Osteoblast (primary cell): Measurements from ENCODE around the gene ESYT2. TPM values are rescaled to one million over a fixed set of nuclear protein-coding genes. Genes with fewer than 3 reads are reported as not detected.

Source experiments
- DNase-seq: peaks from one replicate; pipeline ENCODE4 v3.0.0; 2011; ENCODE audit warnings: low spot score, mixed read lengths; ENCODE audit not compliant: insufficient read length; ENCODE audit errors: missing footprints
- H2AFZ ChIP-seq: 2 replicates; pipeline ENCODE4 v1.6.0; 2011; ENCODE audit warnings: mild to moderate bottlenecking, low read length
- H3K27ac ChIP-seq: 2 replicates; pipeline ENCODE4 v1.5.1; 2011; ENCODE audit warnings: mild to moderate bottlenecking, low read depth, low read length, moderate library complexity
- H3K27me3 ChIP-seq: 2 replicates; pipeline ENCODE4 v1.6.0; 2012; ENCODE audit warnings: mild to moderate bottlenecking, control low read depth, inconsistent platforms, low read length, moderate library complexity; ENCODE audit not compliant: insufficient read depth
- H3K36me3 ChIP-seq: 2 replicates; pipeline ENCODE4 v1.5.1; 2011; ENCODE audit warnings: mild to moderate bottlenecking, low read length, control low read depth, moderate library complexity; ENCODE audit not compliant: insufficient read depth
- H3K4me1 ChIP-seq: 2 replicates; pipeline ENCODE4 v1.5.1; 2011; ENCODE audit warnings: mild to moderate bottlenecking, low read length, control low read depth, moderate library complexity; ENCODE audit not compliant: insufficient read depth
- H3K4me2 ChIP-seq: 2 replicates; pipeline ENCODE4 v1.6.0; 2011; ENCODE audit warnings: mild to moderate bottlenecking, low read length; ENCODE audit not compliant: insufficient read depth
- H3K4me3 ChIP-seq: fragments of 200-600 bp; sonication (generic); 3 replicates; pipeline ENCODE4 v1.5.1; 2012; ENCODE audit warnings: mild to moderate bottlenecking, low read length, inconsistent platforms; ENCODE audit not compliant: insufficient read depth
- H3K79me2 ChIP-seq: 2 replicates; pipeline ENCODE4 v1.6.0; 2012; ENCODE audit warnings: mild to moderate bottlenecking, low read length, control low read depth, inconsistent platforms; ENCODE audit not compliant: insufficient read depth
- H3K9me3 ChIP-seq: 2 replicates; pipeline ENCODE4 v1.5.1; 2011; ENCODE audit warnings: low read depth, low read length, control low read depth
- H4K20me1 ChIP-seq: 2 replicates; pipeline ENCODE4 v1.6.0; 2012; ENCODE audit warnings: mild to moderate bottlenecking, low read length, control low read depth; ENCODE audit not compliant: insufficient read depth
- CTCF ChIP-seq: IDR thresholded peaks from 2 replicates; pipeline ENCODE4 v1.5.1; 2011; ENCODE audit warnings: mild to moderate bottlenecking, low read depth, low read length, moderate library complexity; ENCODE audit errors: extremely low read depth
- total RNA-seq: library from RNA; depleted of rRNA; stranded (reverse); fragments of >200 nt; gene quantifications from 2 replicates; pipeline ENCODE4 v1.2.3, GENCODE V29; 2012

The ESYT2 gene
- total RNA-seq, 1 donor = 132 TPM

GRCh38 chr7:158741294-158741666, 88.0 kb downstream of the ESYT2 start:
- Histone ChIP-seq H3K36me3 (peaks cover 53% of the 10 kb centered on the region), H3K27me3 (no peaks in the 10 kb centered on the region), H3K27ac (peak overlapping the region; percentile 79), H2AFZ (no peak overlapping the region), H4K20me1 (no peaks in the 10 kb centered on the region), H3K4me3 (no peak overlapping the region), H3K9me3 (no peaks in the 10 kb centered on the region), H3K79me2 (no peaks in the 10 kb centered on the region), H3K4me2 (peak overlapping the region; percentile 39), H3K4me1 (peaks cover 23% of the 10 kb centered on the region)
- no peak for TF ChIP-seq CTCF
- DNase-seq = no peak

- Histone ChIP-seq H3K4me1 (peaks cover 23% of the 10 kb centered on the region), H3K4me2 (peak overlapping the region; percentile 39), H3K79me2 (no peaks in the 10 kb centered on the region), H3K9me3 (no peaks in the 10 kb centered on the region), H4K20me1 (no peaks in the 10 kb centered on the region), H3K27ac (peak overlapping the region; percentile 79), H3K36me3 (peaks cover 54% of the 10 kb centered on the region), H3K27me3 (no peaks in the 10 kb centered on the region), H2AFZ (no peak overlapping the region), H3K4me3 (no peak overlapping the region)
- DNase-seq = peak; percentile 93
- no peak for TF ChIP-seq CTCF
These were observed 88.5 kb downstream of the ESYT2 start for GRCh38 chr7:158740657-158741293.

GRCh38 chr7:158740013-158740656, 89.2 kb downstream of the ESYT2 start:
- peak; percentile 94 for DNase-seq
- no peaks in the 10 kb centered on the region for H3K27me3 ChIP-seq
- no peaks in the 10 kb centered on the region for H3K9me3 ChIP-seq
- peak overlapping the region; percentile 12 for H2AFZ ChIP-seq
- H3K4me1 ChIP-seq = peaks cover 26% of the 10 kb centered on the region
- H3K36me3 ChIP-seq = peaks cover 55% of the 10 kb centered on the region
- no peaks in the 10 kb centered on the region for H4K20me1 ChIP-seq
- H3K79me2 ChIP-seq = no peaks in the 10 kb centered on the region
- peak overlapping the region; percentile 14 for H3K4me3 ChIP-seq
- TF ChIP-seq CTCF = no peak
- H3K4me2 ChIP-seq = peak overlapping the region; percentile 39
- H3K27ac ChIP-seq = peak overlapping the region; percentile 79

GRCh38 chr7:158738841-158739240, 90.5 kb downstream of the ESYT2 start:
- H2AFZ ChIP-seq = no peak overlapping the region
- TF ChIP-seq CTCF = no peak
- no peak overlapping the region for H3K27ac ChIP-seq
- no peaks in the 10 kb centered on the region for H3K79me2 ChIP-seq
- H4K20me1 ChIP-seq = no peaks in the 10 kb centered on the region
- H3K4me3 ChIP-seq = no peak overlapping the region
- peaks cover 26% of the 10 kb centered on the region for H3K4me1 ChIP-seq
- no peaks in the 10 kb centered on the region for H3K9me3 ChIP-seq
- H3K36me3 ChIP-seq = peaks cover 62% of the 10 kb centered on the region
- DNase-seq = no peak
- no peaks in the 10 kb centered on the region for H3K27me3 ChIP-seq
- no peak overlapping the region for H3K4me2 ChIP-seq
